ENCODE data around the gene GRB10. TPM values are rescaled to one million over a fixed set of nuclear protein-coding genes. Genes with fewer than 3 reads are reported as not detected.

Gene GRB10
- total and polyA plus RNA-seq, 5 donors from 2014 or later = 0.25 to 2.3 TPM; not detected in 3

GRCh38 chr7:50567715-50568261, 214.9 kb downstream of the GRB10 start:
- Histone ChIP-seq H3K9me3 (ENCODE audit: control insufficient read depth in 2 of 2, low read length in 2 of 2) (no peaks in the 10 kb centered on the region), H3K36me3 (ENCODE audit: control insufficient read depth, insufficient read depth, low read length) (no peaks in the 10 kb centered on the region), H3K27ac (ENCODE audit: insufficient read depth, low read length, poor library complexity, severe bottlenecking) (no peak overlapping the region), H3K27me3 (ENCODE audit: control insufficient read depth, insufficient read depth, low read length) (peaks cover 4% of the 10 kb centered on the region), H3K4me3 (ENCODE audit: low read depth, low read length) (no peak overlapping the region), H3K4me1 (ENCODE audit: control insufficient read depth, insufficient read depth, low read length, poor library complexity, severe bottlenecking) (no peaks in the 10 kb centered on the region)
- no peak overlapping the region for H3K4me3 Mint-ChIP-seq
- no peak overlapping the region for H3K27ac Mint-ChIP-seq
- H3K9me3 Mint-ChIP-seq = peaks cover 0 to 10% (median 4%) of the 10 kb centered on the region in 7 donors
- DNase-seq (no peak), ATAC-seq (ENCODE audit: low read depth in 2 of 2) (no peak)
- H3K27me3 Mint-ChIP-seq = peaks cover 33% of the 10 kb centered on the region
- H3K36me3 Mint-ChIP-seq = no peaks in the 10 kb centered on the region
- no peaks in the 10 kb centered on the region for H3K4me1 Mint-ChIP-seq

GRCh38 chr7:50565977-50566376, 216.7 kb downstream of the GRB10 start:
- DNase-seq (no peak), ATAC-seq (ENCODE audit: low read depth in 2 of 2) (no peak)
- Mint-ChIP-seq H3K4me3 (no peak overlapping the region), H3K9me3 (peaks cover 0 to 5% (median 3%) of the 10 kb centered on the region in 7 donors), H3K36me3 (no peaks in the 10 kb centered on the region), H3K27ac (no peak overlapping the region), H3K4me1 (no peaks in the 10 kb centered on the region), H3K27me3 (peaks cover 29% of the 10 kb centered on the region)
- no peak overlapping the region for H3K4me3 ChIP-seq (ENCODE audit: low read depth, low read length)
- no peaks in the 10 kb centered on the region for H3K4me1 ChIP-seq (ENCODE audit: control insufficient read depth, insufficient read depth, low read length, poor library complexity, severe bottlenecking)
- H3K27ac ChIP-seq (ENCODE audit: insufficient read depth, low read length, poor library complexity, severe bottlenecking) = no peak overlapping the region
- no peaks in the 10 kb centered on the region for H3K36me3 ChIP-seq (ENCODE audit: control insufficient read depth, insufficient read depth, low read length)
- no peaks in the 10 kb centered on the region for H3K9me3 ChIP-seq (ENCODE audit: control insufficient read depth in 2 of 2, low read length in 2 of 2)
- peaks cover 4% of the 10 kb centered on the region for H3K27me3 ChIP-seq (ENCODE audit: control insufficient read depth, insufficient read depth, low read length)

- H3K4me3 ChIP-seq (ENCODE audit: low read depth, low read length) = no peak overlapping the region
- peaks cover 4% of the 10 kb centered on the region for H3K27me3 ChIP-seq (ENCODE audit: control insufficient read depth, insufficient read depth, low read length)
- H3K4me1 ChIP-seq (ENCODE audit: control insufficient read depth, insufficient read depth, low read length, poor library complexity, severe bottlenecking) = no peaks in the 10 kb centered on the region
- Mint-ChIP-seq H3K27ac (no peak overlapping the region), H3K36me3 (no peaks in the 10 kb centered on the region), H3K4me1 (peaks cover 0 to 2% (median 0%) of the 10 kb centered on the region in 4 donors), H3K27me3 (peaks cover 29% of the 10 kb centered on the region), H3K4me3 (no peak overlapping the region), H3K9me3 (peaks cover 0 to 3% (median under 1%) of the 10 kb centered on the region in 7 donors)
- H3K9me3 ChIP-seq (ENCODE audit: control insufficient read depth in 2 of 2, low read length in 2 of 2) = no peaks in the 10 kb centered on the region
- no peak overlapping the region for H3K27ac ChIP-seq (ENCODE audit: insufficient read depth, low read length, poor library complexity, severe bottlenecking)
- DNase-seq (no peak), ATAC-seq (ENCODE audit: low read depth in 2 of 2) (no peak)
- no peaks in the 10 kb centered on the region for H3K36me3 ChIP-seq (ENCODE audit: control insufficient read depth, insufficient read depth, low read length)
Observed at GRCh38 chr7:50565559-50565916, 217.2 kb downstream of the GRB10 start.

GRCh38 chr7:50564640-50565558, 217.8 kb downstream of the GRB10 start, which contains the start of gene DDC:
TSS of gene DDC (minus strand) at chr7:50565405. CDS start at chr7:50544085, 21,320 bp downstream.
- Mint-ChIP-seq H3K4me1 (peaks cover 0 to 2% (median 0%) of the 10 kb centered on the region in 4 donors), H3K9me3 (peaks cover 0 to 3% (median 0%) of the 10 kb centered on the region in 7 donors), H3K27me3 (peaks cover 32% of the 10 kb centered on the region), H3K36me3 (no peaks in the 10 kb centered on the region), H3K4me3 (no peak within 1 kb of the TSS), H3K27ac (no peak within 1 kb of the TSS)
- Histone ChIP-seq H3K4me1 (ENCODE audit: control insufficient read depth, insufficient read depth, low read length, poor library complexity, severe bottlenecking) (no peaks in the 10 kb centered on the region), H3K9me3 (ENCODE audit: control insufficient read depth in 2 of 2, low read length in 2 of 2) (no peaks in the 10 kb centered on the region), H3K27ac (ENCODE audit: insufficient read depth, low read length, poor library complexity, severe bottlenecking) (no peak within 1 kb of the TSS), H3K27me3 (ENCODE audit: control insufficient read depth, insufficient read depth, low read length) (peaks cover 8% of the 10 kb centered on the region), H3K36me3 (ENCODE audit: control insufficient read depth, insufficient read depth, low read length) (no peaks in the 10 kb centered on the region), H3K4me3 (ENCODE audit: low read depth, low read length) (no peak within 1 kb of the TSS)
- DNase-seq (no peak), ATAC-seq (ENCODE audit: low read depth in 2 of 2) (no peak)

GRCh38 chr7:50564171-50564570, 218.5 kb downstream of the GRB10 start:
- Histone ChIP-seq H3K9me3 (ENCODE audit: control insufficient read depth in 2 of 2, low read length in 2 of 2) (no peaks in the 10 kb centered on the region), H3K4me1 (ENCODE audit: control insufficient read depth, insufficient read depth, low read length, poor library complexity, severe bottlenecking) (no peaks in the 10 kb centered on the region), H3K4me3 (ENCODE audit: low read depth, low read length) (no peak overlapping the region), H3K27me3 (ENCODE audit: control insufficient read depth, insufficient read depth, low read length) (peaks cover 8% of the 10 kb centered on the region), H3K27ac (ENCODE audit: insufficient read depth, low read length, poor library complexity, severe bottlenecking) (no peak overlapping the region), H3K36me3 (ENCODE audit: control insufficient read depth, insufficient read depth, low read length) (no peaks in the 10 kb centered on the region)
- Mint-ChIP-seq H3K9me3 (peaks cover 0 to 3% (median 0%) of the 10 kb centered on the region in 7 donors), H3K27ac (no peak overlapping the region), H3K4me3 (no peak overlapping the region), H3K36me3 (no peaks in the 10 kb centered on the region), H3K27me3 (peaks cover 26% of the 10 kb centered on the region), H3K4me1 (peaks cover 0 to 2% (median 0%) of the 10 kb centered on the region in 4 donors)
- DNase-seq = no peak
- no peak for ATAC-seq (ENCODE audit: low read depth in 2 of 2)

- Histone ChIP-seq H3K9me3 (ENCODE audit: control insufficient read depth in 2 of 2, low read length in 2 of 2) (no peaks in the 10 kb centered on the region), H3K36me3 (ENCODE audit: control insufficient read depth, insufficient read depth, low read length) (no peaks in the 10 kb centered on the region), H3K27ac (ENCODE audit: insufficient read depth, low read length, poor library complexity, severe bottlenecking) (no peak overlapping the region), H3K27me3 (ENCODE audit: control insufficient read depth, insufficient read depth, low read length) (peaks cover 14% of the 10 kb centered on the region), H3K4me1 (ENCODE audit: control insufficient read depth, insufficient read depth, low read length, poor library complexity, severe bottlenecking) (no peaks in the 10 kb centered on the region), H3K4me3 (ENCODE audit: low read depth, low read length) (no peak overlapping the region)
- Mint-ChIP-seq H3K27me3 (peaks cover 30% of the 10 kb centered on the region), H3K4me3 (no peak overlapping the region), H3K4me1 (peaks cover 0 to 2% (median 0%) of the 10 kb centered on the region in 4 donors), H3K9me3 (peaks cover 0 to 3% (median 0%) of the 10 kb centered on the region in 7 donors), H3K36me3 (no peaks in the 10 kb centered on the region), H3K27ac (no peak overlapping the region)
- DNase-seq (no peak), ATAC-seq (ENCODE audit: low read depth in 2 of 2) (no peak)
Observed at GRCh38 chr7:50562136-50562535, 220.6 kb downstream of the GRB10 start.

- H3K4me3 Mint-ChIP-seq = no peak overlapping the region
- H3K27me3 Mint-ChIP-seq = peaks cover 39% of the 10 kb centered on the region
- no peak for ATAC-seq (ENCODE audit: low read depth in 2 of 2)
- Histone ChIP-seq H3K4me1 (ENCODE audit: control insufficient read depth, insufficient read depth, low read length, poor library complexity, severe bottlenecking) (no peaks in the 10 kb centered on the region), H3K36me3 (ENCODE audit: control insufficient read depth, insufficient read depth, low read length) (no peaks in the 10 kb centered on the region), H3K27ac (ENCODE audit: insufficient read depth, low read length, poor library complexity, severe bottlenecking) (no peak overlapping the region), H3K4me3 (ENCODE audit: low read depth, low read length) (no peak overlapping the region), H3K9me3 (ENCODE audit: control insufficient read depth in 2 of 2, low read length in 2 of 2) (no peaks in the 10 kb centered on the region), H3K27me3 (ENCODE audit: control insufficient read depth, insufficient read depth, low read length) (peaks cover 22% of the 10 kb centered on the region)
- no peak overlapping the region for H3K27ac Mint-ChIP-seq
- peaks cover 0 to 3% (median 0%) of the 10 kb centered on the region in 7 donors for H3K9me3 Mint-ChIP-seq
- no peak for DNase-seq
- no peaks in the 10 kb centered on the region for H3K36me3 Mint-ChIP-seq
- H3K4me1 Mint-ChIP-seq = peaks cover 0 to 2% (median 0%) of the 10 kb centered on the region in 4 donors
Observed at GRCh38 chr7:50560865-50561351, 221.8 kb downstream of the GRB10 start.
